Activated naive CD4-positive, alpha-beta T cell (primary cell): ENCODE results near the gene RTN3.

Source experiments
- DNase-seq, 4 experiments: peaks; one replicate each; lab custom pipeline; 2025; lab: John Stamatoyannopoulos, UW

The RTN3 gene

DNA sequence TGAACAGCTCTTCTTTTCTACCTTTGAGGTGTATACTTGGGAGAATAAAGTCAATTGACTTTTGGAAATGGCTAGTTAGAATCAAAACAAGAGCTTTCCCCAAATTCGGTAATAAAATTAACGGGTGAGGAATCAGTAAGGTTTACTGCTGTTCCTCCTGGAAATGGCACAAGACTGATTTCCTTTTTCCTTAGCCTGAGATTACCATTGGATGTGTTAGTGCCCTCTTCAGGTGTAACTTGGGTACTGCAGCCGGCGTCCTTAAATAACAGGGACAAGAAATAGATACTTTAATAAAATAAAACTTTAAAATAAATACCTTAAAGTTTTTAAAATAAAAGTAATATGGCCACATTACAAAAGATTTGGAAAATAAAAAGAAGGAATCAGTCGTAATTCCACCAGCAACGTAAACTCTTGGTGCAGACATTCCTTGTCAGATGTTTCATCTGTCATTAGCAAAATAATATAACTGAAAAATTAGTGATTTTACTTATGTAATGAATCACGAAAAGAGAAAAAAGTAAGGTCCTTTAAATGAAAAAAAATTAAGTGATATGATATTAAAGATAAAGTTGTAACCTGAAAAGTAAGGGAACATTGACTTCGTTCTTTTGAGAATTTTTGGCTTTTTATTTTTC, 57.5 kb downstream of the RTN3 start:
- peak; percentile 20 to 48 (median 38) for DNase-seq

GRCh38 chr11:63745304-63746170, 64.2 kb downstream of the RTN3 start:
- DNase-seq = no peak

DNA sequence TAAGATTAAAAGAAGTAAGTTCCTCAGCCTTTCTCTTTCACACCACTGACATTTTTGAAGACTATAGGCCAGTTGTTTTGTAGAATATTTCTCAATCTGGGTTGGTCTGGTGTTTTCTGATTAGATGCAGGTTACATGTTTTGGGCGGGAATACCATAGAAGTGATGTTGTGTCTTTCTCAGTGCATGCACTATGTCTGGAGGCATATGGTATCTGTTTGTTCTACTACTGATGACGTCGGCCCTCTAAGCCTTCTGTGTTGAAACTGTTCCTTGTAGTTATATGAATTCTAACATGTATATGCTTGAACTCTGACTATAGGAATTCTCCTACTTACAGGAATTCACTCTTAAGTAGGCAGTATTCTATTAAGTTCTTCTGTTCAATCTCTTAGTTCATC, 65.7 kb downstream of the RTN3 start:
- no peak for DNase-seq

DNA sequence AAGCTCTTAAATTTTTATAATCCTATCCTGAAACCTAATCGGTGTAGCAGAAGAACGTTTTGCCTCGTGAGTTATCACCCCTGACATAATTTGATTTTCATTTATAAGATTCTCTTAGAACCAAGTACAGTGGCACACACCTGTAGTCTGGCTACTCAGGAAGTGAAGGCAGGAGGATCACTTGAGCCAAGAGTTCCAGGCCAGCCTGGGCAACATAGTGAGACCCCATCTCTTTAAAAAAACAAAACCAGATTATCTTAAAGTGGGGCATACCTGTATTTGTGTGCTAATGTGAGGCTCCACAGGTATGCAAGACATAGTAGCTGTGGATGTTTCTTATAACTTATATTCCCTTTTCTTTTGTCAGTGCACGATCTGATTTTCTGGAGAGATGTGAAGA, 68.3 kb downstream of the RTN3 start:
- DNase-seq = no peak

DNA sequence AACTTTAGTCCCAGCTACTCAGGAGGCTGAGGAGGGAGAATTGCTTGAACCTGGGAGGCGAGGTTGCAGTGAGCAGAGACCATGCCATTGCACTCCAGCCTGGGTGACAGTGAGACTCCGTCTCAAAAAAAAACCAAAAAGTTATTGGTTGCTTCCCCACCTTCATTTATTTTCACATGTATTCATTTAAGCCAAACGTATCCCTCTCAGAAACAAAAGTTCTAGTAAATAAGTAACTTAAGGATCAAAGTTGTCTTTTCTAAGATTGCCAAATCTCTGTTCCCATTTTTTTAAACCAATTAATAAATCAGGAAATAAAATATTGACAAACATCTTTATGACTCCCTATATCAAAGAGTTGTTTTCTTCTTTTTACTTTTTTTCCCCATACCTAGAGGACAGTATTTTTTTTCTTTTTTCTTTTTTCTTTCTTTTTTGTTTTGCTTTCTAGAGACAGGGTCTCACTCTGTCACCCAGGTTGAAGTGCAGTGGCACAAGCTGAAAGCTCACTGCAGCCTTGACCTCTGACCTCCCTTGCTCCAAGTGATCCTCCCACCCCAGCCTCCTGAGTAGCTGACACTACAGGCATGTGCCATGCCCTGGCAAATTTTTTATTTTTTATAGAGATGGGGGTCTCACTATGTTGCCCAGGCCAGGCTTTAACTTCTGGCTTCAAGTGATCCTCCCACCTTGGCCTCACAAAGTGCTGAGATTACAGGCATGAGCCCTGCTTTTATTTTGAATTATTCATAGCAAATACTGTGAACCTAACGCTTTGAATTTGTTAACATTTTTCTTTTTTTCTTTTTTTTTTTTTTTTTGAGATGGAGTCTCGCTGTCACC, 75.8 kb downstream of the RTN3 start:
- no peak for DNase-seq

DNA sequence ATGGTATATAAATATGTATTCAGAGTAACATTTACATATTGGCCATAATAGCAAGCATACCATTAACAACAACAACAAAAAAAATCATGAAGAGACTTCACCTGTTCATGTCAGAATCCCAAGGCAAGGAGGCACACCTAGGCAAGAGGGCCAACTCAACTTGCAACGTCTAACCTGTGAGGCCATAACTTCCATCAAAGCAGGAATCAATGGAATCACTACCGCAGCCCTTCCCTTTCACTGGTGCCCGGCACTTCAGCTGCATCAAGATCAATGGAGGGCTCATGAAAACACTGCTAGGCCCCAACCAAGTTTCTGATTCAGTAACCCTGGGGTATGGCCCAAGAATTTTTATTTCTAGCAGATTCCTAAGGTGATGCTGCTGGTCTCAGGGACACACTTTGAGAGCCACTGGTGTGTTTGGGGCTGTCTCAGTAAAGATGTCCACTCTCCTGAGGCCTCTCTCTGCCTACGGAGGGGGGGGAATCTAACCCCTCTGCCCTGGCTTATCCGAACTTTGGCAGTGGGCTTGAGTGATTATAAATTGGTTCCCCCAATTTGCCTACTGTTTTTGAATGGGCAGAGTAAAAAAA, 79.3 kb downstream of the RTN3 start:
- no peak for DNase-seq

DNA sequence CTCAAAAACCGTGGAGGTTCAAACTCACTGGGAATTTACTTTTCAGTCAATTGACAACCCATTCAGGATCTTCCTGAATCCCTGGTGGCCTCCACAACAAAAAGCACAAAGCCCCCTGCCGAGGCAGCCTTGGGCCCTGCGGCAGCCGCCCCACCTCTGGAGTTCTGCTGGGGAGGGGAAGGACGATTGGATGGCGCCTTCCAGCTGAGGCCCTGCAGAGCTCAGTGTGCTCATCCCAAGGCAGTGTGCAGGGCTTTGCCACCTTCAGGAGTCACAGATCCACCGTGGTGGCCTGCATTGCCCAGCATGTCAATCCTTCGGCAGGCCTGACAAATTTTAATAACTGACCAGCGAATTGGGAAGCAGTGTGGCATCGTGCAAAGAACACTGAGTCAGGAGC, 79.9 kb downstream of the RTN3 start:
- DNase-seq = no peak

- no peak for DNase-seq
Observed at GRCh38 chr11:63761931-63762653, 80.8 kb downstream of the RTN3 start.

- DNase-seq = no peak
Observed at GRCh38 chr11:63762654-63763495, 81.6 kb downstream of the RTN3 start.

GRCh38 chr11:63763496-63764339, 82.4 kb downstream of the RTN3 start:
- no peak for DNase-seq

DNA sequence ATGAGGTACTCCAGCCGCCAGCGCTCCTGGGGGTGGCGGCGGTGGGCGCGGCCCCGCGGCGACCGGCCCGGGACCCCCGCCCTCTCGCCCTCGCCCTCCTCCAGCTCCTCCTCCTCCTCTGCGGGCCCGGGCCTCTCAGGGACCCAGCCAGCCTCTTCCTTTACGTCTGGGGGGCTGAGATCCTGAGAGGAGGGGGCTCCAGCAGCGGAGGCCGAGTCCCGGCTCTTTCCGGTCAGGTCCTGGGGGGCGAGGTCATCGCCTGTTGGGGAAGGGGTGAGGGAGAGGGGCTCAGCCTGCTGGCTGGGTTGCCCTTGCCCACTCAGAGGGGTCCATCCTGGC, 83.0 kb downstream of the RTN3 start:
- DNase-seq = no peak

DNA sequence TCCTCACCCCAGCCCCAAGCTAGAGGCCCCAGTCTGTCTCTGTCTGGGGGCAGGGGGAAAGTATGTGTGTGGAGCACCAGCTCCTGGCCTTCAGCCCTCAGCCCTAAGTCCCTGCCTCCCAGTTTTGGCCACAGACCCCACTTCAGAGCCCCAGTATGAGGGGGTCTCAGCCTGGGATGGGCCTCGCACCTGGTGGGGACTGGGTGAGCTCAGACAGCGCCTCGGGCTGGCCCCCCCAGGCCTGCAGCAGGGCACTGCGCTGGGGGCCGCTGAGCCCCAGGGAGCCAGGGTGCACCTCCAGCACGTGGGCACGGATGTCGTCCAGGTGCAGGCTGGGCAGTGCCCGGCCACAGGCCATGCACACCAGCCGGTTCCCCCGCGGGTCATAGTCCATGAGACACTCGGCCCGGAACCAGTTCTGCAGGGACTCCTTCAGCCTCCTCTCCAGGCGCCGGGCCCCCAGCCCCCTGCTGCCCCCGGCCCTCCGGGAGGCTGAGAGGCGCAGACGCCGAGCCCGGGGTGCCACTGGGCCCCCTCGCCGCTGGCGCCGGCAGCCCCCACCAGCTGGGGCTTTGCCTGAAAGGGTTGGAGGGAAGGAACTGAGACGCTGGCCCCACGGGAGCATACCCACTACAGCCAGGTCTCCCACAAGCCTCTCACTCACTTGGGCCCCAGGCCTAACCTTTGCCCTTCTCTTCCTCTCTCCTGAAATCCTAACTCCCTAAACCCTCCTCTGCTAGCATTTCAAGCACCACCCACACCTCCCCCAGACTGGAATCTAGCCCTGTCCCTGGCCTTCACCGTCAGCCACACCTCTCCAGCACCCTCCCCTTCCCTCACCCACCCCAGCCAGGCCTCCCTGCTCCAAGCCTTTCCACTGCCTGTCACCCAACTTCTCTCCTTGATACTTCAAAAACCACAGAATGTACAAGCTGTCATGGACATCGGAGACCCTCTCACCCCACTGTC, 83.7 kb downstream of the RTN3 start:
- DNase-seq = no peak

DNA sequence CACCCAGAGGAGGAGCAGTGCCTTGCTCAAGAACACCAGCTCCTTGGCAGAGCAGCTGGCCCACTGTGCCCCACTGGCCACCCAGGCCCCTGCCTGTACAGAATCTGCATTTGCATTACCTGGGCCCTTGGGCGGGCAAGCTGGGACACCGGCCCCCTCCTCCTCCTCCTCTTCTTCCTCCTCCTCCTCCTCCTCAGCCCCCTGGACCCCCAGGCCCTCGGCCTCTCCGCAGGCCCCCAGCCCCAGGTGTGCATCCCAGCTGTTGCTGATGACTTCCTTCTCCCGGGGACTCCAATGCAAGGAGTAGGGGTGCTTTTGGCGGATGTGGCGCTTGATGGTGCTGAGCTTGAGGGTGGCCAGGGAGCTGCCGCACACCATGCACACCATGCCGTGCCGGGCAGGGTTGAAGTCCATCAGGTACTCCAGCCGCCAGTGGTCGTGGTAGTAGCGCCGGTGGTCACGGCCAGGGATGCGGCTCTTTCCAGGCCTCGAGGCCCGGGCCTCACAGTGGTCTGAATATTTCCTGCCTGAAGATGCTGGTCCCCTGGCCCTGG, 84.5 kb downstream of the RTN3 start:
- DNase-seq = no peak

GRCh38 chr11:63766531-63767235, 85.4 kb downstream of the RTN3 start:
- no peak for DNase-seq

GRCh38 chr11:63767267-63767564, 85.9 kb downstream of the RTN3 start:
- no peak for DNase-seq

DNA sequence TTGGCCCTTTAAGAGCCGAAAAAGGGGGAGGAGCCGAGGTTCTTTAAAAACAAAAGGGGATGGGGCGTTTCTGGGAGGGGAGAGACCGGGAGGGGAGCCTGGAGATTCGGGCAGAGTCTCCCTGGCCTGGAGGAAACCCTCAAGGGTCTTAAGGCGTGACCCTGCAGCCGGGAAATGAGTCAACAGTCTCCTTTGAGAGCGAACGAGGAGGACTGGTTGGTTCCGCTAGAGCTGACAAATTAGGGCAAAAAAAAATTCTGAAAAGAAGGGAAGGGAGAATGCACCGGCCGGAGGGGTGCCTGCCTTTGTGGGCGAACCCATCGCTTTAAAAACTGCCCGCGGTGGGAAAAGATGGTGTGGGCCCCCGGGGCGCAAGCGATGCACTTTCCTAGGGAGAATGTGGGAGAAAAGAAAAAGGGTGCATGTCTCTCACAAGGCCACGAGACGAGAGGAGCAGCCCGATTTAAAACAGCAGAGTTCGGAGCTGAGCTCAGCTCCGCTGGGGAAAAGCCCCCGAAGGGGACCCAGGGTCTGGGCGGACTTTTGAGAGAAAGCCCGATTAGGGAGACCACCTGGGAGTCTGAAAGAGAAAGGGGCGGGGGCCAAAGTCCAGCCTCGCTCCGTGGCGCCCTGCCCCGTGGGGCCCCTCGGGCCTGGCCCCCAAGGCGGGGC, 86.4 kb downstream of the RTN3 start:
- DNase-seq = no peak
